ENCODE results near the gene EFEMP2.

Gene EFEMP2

DNA sequence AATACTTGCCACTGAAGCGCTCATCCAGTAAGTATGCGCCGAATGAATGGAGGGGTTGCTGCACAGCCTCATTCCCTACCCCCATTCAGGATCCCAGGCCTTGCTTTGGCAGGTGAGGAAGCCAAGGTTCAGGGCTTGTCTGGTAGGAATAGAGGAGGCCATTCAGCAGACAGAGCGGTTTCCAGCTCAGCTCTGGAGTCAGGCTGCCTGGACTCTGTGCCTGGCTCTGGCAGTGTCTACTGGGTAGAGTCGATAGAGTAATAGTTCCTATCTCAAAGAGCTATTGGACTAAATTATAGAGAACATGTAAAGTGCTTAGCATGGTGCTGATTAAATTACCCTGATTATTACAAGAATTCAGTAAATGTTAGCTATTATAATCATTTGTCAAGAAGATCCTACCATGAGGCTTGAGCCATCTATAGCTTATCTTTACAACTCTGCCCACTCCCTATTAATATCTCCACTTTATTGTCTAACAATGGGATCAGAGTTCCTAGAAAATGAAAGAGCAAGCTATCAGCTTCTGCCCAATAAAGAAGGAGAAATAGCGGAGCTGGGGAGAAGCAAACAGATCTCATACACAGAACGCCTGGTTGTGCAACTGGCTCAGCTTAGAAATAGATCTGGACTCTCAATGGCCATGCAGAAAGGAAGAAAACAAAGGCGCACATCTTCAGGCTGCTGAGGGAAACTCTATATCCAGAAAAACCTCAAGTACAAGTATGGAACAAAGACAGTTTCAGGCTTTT lies 45.4 kb downstream of the EFEMP2 start:
- no peak for DNase-seq (ENCODE audit: low spot score)
- no peak for FAIRE-seq

DNA sequence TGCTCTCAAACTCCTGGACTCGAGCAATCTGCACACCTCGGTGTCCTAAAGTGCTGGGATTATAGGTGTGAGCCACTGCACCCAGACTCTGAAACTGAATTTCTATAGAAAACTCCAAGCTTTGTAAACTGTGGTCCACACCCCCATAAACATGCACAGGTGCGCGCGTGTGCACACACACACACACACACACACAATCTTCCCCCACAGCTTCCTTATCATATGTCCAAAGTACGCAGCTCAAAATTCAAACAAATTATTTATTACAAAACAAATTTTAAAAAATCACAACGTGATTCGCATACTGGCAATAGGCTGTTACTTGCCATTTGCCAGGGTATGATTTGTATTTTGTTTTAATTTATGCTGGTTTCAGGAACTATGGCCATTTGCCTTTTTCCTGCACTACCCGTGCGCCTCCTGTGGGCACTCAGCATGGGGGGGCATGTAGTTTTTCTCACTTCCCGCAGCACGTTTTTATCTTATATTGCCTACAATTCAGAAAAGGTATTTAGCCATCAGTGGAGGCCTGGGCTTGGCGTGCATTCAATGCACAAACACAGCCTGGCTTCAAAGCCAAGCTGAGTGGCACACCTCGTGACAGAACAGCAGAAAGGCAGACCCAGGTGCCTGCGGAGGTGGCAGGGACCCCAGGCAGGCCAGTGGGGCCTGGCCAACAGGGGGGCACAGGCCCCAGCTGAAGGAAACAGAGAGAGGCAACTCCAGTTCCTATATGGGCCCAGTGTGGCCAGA lies 49.6 kb downstream of the EFEMP2 start:
- no peak for DNase-seq (ENCODE audit: low spot score)
- FAIRE-seq, result no peak

- FAIRE-seq (no peak), DNase-seq (ENCODE audit: low spot score) (no peak)
These were observed 51.5 kb downstream of the EFEMP2 start for GRCh38 chr11:65821107-65821506.

- FAIRE-seq (no peak), DNase-seq (ENCODE audit: low spot score) (peak; percentile 63)
These were observed 54.5 kb downstream of the EFEMP2 start for GRCh38 chr11:65817835-65818680.

- FAIRE-seq (no peak), DNase-seq (ENCODE audit: low spot score) (no peak)
These were observed 55.2 kb downstream of the EFEMP2 start for GRCh38 chr11:65817312-65817834.

DNA sequence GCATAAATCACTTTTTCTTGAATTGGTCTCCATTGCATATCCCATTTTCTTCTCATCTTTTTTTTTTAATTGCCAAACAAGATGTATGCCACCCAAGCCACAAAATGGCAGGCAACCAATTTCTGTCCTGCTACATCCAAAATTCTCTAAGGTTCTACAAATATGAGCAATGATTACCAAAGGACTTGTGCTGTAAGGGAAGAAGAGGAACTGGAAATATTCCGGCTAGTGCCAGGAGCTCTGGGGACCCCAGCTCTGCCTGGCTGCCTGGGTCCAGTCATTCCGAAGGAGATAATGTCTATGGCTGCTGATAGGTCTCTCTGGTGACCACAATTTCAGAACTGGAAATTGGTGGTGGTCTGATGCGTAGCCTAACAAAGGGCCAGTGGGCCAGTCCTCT lies 55.9 kb downstream of the EFEMP2 start:
- DNase-seq (ENCODE audit: low spot score), result no peak
- FAIRE-seq, result no peak

All from RCC 7860 (cell line).